Naive thymus-derived CD4-positive, alpha-beta T cell (primary cell): ENCODE results near the gene SOCS2. TPM values are rescaled to one million over a fixed set of nuclear protein-coding genes. Genes with fewer than 3 reads are reported as not detected.
A peak's percentile ranks its signal among the peaks of the same experiment; 100 is the strongest.
"Not testable (repeated sequence)": the region's sequence is repeated elsewhere in the genome, so short reads cannot be mapped to it uniquely, and the experiment has no call there.

ENCODE experiments used
- ATAC-seq: fragments of 150-1000 bp; cut with Tn5 transposase; 2 replicates; pipeline ENCODE4 v1.10.0; 2021; ENCODE audit warnings: mild to moderate bottlenecking, moderate library complexity
- CTCF ChIA-PET: fragments of 350-600 bp; sonication (Branson Sonifier 250); formaldehyde crosslinking; loops from one replicate; lab custom pipeline; 2021; ENCODE audit warnings: antibody characterized with exemption; lab: Charles Lee
- POLR2A ChIA-PET: fragments of 350-600 bp; sonication (Branson Sonifier 250); formaldehyde crosslinking; loops from one replicate; lab custom pipeline; 2021; ENCODE audit warnings: antibody characterized with exemption, inconsistent platforms; lab: Charles Lee
- DNase-seq, 9 donors: peaks; one replicate each; pipeline versions ENCODE4 v3.0.0 to v3.0.0-alpha.2; 2020 to 2022; ENCODE audit warnings: mixed read lengths in 1 of 9
- H3K27ac ChIP-seq: one replicate; pipeline ENCODE4 v1.7.0; 2013; ENCODE audit warnings: mild to moderate bottlenecking, low read depth, low read length, moderate library complexity
- H3K27me3 ChIP-seq, 2 donors: one replicate each; pipeline ENCODE4 v1.7.0; 2013; ENCODE audit warnings: low read length in 2 of 2, mild to moderate bottlenecking in 2 of 2, moderate library complexity in 2 of 2; ENCODE audit not compliant: control insufficient read depth in 2 of 2, insufficient read depth in 2 of 2
- H3K36me3 ChIP-seq, 3 experiments: 1 replicate in 2 of 3; 2 replicates in 1 of 3; pipeline ENCODE4 v1.7.0; 2013; ENCODE audit warnings: low read length in 3 of 3, mild to moderate bottlenecking in 3 of 3, moderate library complexity in 1 of 3; ENCODE audit not compliant: insufficient read depth in 3 of 3, control insufficient read depth in 2 of 3
- H3K4me1 ChIP-seq, 2 donors: one replicate each; pipeline ENCODE4 v1.7.0; 2013; ENCODE audit warnings: low read length in 2 of 2, mild to moderate bottlenecking in 2 of 2, moderate library complexity in 1 of 2; ENCODE audit not compliant: control insufficient read depth in 2 of 2, insufficient read depth in 2 of 2
- H3K4me3 ChIP-seq: 2 replicates; pipeline ENCODE4 v1.7.0; 2013; ENCODE audit warnings: mild to moderate bottlenecking, low read length
- H3K9me3 ChIP-seq, 3 experiments: 1 replicate in 2 of 3; 2 replicates in 1 of 3; pipeline ENCODE4 v1.7.0; 2013; ENCODE audit warnings: low read length in 3 of 3; ENCODE audit not compliant: control insufficient read depth in 2 of 3
- H3K27ac Mint-ChIP-seq, 9 donors: one replicate each; pipeline ENCODE4 v1.8.0; 2020 to 2022; ENCODE audit warnings: mixed read lengths in 9 of 9, mild to moderate bottlenecking in 8 of 9, moderate library complexity in 5 of 9, inconsistent platforms in 2 of 9
- H3K27me3 Mint-ChIP-seq, 5 donors: one replicate each; pipeline ENCODE4 v1.8.0; 2021 to 2022; ENCODE audit warnings: mixed read lengths in 5 of 5, mild to moderate bottlenecking in 1 of 5
- H3K36me3 Mint-ChIP-seq, 5 donors: one replicate each; pipeline ENCODE4 v1.8.0; 2020 to 2022; ENCODE audit warnings: mixed read lengths in 5 of 5, mild to moderate bottlenecking in 3 of 5, inconsistent platforms in 1 of 5
- H3K4me1 Mint-ChIP-seq, 7 donors: one replicate each; pipeline ENCODE4 v1.8.0; 2020 to 2022; ENCODE audit warnings: mixed read lengths in 7 of 7, mild to moderate bottlenecking in 3 of 7, inconsistent platforms in 1 of 7
- H3K4me3 Mint-ChIP-seq, 10 donors: one replicate each; pipeline ENCODE4 v1.8.0; 2020 to 2022; ENCODE audit warnings: mild to moderate bottlenecking in 10 of 10, mixed read lengths in 10 of 10, moderate library complexity in 6 of 10, inconsistent platforms in 2 of 10
- H3K9me3 Mint-ChIP-seq, 11 donors: one replicate each; pipeline ENCODE4 v1.8.0; 2020 to 2022; ENCODE audit warnings: mixed read lengths in 11 of 11, mild to moderate bottlenecking in 4 of 11, inconsistent platforms in 1 of 11, moderate library complexity in 1 of 11
- intact Hi-C, 2 donors: fragments of 100-400 bp; cut with micrococcal nuclease; formaldehyde crosslinking; loops; one replicate each; pipeline ENCODE4 v1.15.1; 2023
- polyA plus RNA-seq, 2 donors: library from polyadenylated mRNA; unstranded; fragments of 300-500 nt; fragmentation: Illumina TruSeq; gene quantifications; one replicate each; pipeline ENCODE4 v1.2.3, GENCODE V29; 2021
- total RNA-seq, 6 experiments: library from RNA in 5 of 6; stranded (reverse) in 5 of 6; gene quantifications; 1 replicate in 5 of 6; 2 replicates in 1 of 6; pipeline ENCODE4 v1.2.3 and lab custom pipeline; 2021 to 2026

Gene SOCS2
- total and polyA plus RNA-seq, 7 experiments from 2014 or later, result 2.5 to 46.7 (median 34.7) TPM

GRCh38 chr12:93547778-93548177 lies 24.7 kb upstream of the SOCS2 start:
- ChIA-PET POLR2A (interaction anchor here (0.6 kb wide), 1 partner anchor 9 kb away, joined by 4 read pairs; no protein-coding TSS in a partner anchor), CTCF (no interaction called here)
- no peak overlapping the region for H3K4me3 Mint-ChIP-seq
- ATAC-seq, result no peak
- Histone ChIP-seq H3K4me3 (no peak overlapping the region), H3K27ac (no peak overlapping the region), H3K27me3 (no peaks in the 10 kb centered on the region), H3K4me1 (no peaks in the 10 kb centered on the region), H3K36me3 (no peaks in the 10 kb centered on the region), H3K9me3 (no peaks in the 10 kb centered on the region)
- H3K36me3 Mint-ChIP-seq, result peaks cover 0 to 25% (median 15%) of the 10 kb centered on the region in 5 donors
- intact Hi-C loops, result no loop called here
- H3K9me3 Mint-ChIP-seq, result no peaks in the 10 kb centered on the region
- H3K27ac Mint-ChIP-seq, result peak overlapping the region in 1 of 9 donors; percentile 71
- H3K4me1 Mint-ChIP-seq, result peaks cover 0 to 20% (median under 1%) of the 10 kb centered on the region in 7 donors
- no peak for DNase-seq
- no peaks in the 10 kb centered on the region for H3K27me3 Mint-ChIP-seq

DNA sequence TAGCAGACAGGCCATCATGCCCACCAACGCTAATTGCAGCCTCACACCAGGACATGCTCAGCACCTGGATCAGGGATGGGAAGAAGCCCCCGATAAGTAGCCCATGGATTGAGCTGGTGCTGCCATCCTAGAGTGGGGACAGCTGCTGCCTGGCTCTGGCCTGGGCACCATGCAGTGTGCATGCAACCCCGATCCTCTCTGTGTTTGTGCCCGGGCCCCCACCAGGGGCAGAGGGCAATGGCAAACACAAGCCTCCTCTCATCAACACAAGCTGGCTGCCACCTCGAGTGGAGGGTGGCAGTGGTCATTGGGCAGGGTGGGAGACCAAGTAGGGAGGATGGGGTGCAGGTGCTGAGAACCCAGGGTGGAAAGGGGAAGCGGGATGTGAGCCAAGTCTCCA lies 23.3 kb upstream of the SOCS2 start:
- Mint-ChIP-seq H3K4me1 (peaks cover 0 to 8% (median 0%) of the 10 kb centered on the region in 7 donors), H3K4me3 (no peak overlapping the region), H3K36me3 (peaks cover 0 to 25% (median 14%) of the 10 kb centered on the region in 5 donors), H3K27me3 (no peaks in the 10 kb centered on the region), H3K27ac (no peak overlapping the region), H3K9me3 (no peaks in the 10 kb centered on the region)
- intact Hi-C loops, result no loop called here
- Histone ChIP-seq H3K9me3 (no peaks in the 10 kb centered on the region), H3K4me3 (no peak overlapping the region), H3K27me3 (no peaks in the 10 kb centered on the region), H3K4me1 (no peaks in the 10 kb centered on the region), H3K36me3 (no peaks in the 10 kb centered on the region), H3K27ac (no peak overlapping the region)
- no peak for ATAC-seq
- DNase-seq, result no peak
- ChIA-PET POLR2A (no interaction called here), CTCF (interaction anchor here (1.0 kb wide), 1 partner anchor 47 kb away, joined by 3 read pairs; no protein-coding TSS in a partner anchor)

GRCh38 chr12:93550748-93551611 lies 21.5 kb upstream of the SOCS2 start:
- peaks cover 0 to 3% (median 0%) of the 10 kb centered on the region in 5 donors for H3K27me3 Mint-ChIP-seq
- H3K27ac ChIP-seq, result no peak overlapping the region
- H3K36me3 Mint-ChIP-seq, result peaks cover 0 to 21% (median 10%) of the 10 kb centered on the region in 5 donors
- ChIA-PET POLR2A (no interaction called here), CTCF (no interaction called here)
- H3K9me3 Mint-ChIP-seq, result no peaks in the 10 kb centered on the region
- DNase-seq (no peak), ATAC-seq (no peak)
- no peak overlapping the region for H3K4me3 Mint-ChIP-seq
- H3K27ac Mint-ChIP-seq, result peak overlapping the region in 1 of 9 donors; percentile 49
- no peak overlapping the region for H3K4me3 ChIP-seq
- H3K4me1 Mint-ChIP-seq, result peaks cover 0 to 5% (median 0%) of the 10 kb centered on the region in 7 donors
- H3K4me1 ChIP-seq, result no peaks in the 10 kb centered on the region
- no peaks in the 10 kb centered on the region for H3K36me3 ChIP-seq
- no peaks in the 10 kb centered on the region for H3K9me3 ChIP-seq
- intact Hi-C loops, result no loop called here
- H3K27me3 ChIP-seq, result no peaks in the 10 kb centered on the region

- Mint-ChIP-seq H3K27me3 (peaks cover 0 to 3% (median 0%) of the 10 kb centered on the region in 5 donors), H3K27ac (no peak overlapping the region), H3K4me1 (peaks cover 0 to 5% (median 0%) of the 10 kb centered on the region in 7 donors), H3K4me3 (no peak overlapping the region), H3K9me3 (peaks cover 0 to 6% (median 0%) of the 10 kb centered on the region in 11 donors), H3K36me3 (peaks cover 0 to 29% (median 10%) of the 10 kb centered on the region in 5 donors)
- POLR2A ChIA-PET, result no interaction called here
- no peak overlapping the region for H3K4me3 ChIP-seq
- ATAC-seq, result no peak
- no peaks in the 10 kb centered on the region for H3K36me3 ChIP-seq
- H3K9me3 ChIP-seq, result no peaks in the 10 kb centered on the region
- CTCF ChIA-PET, result interaction anchor here (0.6 kb wide), 1 partner anchor 549 kb away, joined by 3 read pairs; no protein-coding TSS in a partner anchor
- no peak overlapping the region for H3K27ac ChIP-seq
- no peak for DNase-seq
- H3K27me3 ChIP-seq, result no peaks in the 10 kb centered on the region
- intact Hi-C loops, result no loop called here
- H3K4me1 ChIP-seq, result no peaks in the 10 kb centered on the region
Observed at GRCh38 chr12:93552427-93552826, 20.0 kb upstream of the SOCS2 start.

DNA sequence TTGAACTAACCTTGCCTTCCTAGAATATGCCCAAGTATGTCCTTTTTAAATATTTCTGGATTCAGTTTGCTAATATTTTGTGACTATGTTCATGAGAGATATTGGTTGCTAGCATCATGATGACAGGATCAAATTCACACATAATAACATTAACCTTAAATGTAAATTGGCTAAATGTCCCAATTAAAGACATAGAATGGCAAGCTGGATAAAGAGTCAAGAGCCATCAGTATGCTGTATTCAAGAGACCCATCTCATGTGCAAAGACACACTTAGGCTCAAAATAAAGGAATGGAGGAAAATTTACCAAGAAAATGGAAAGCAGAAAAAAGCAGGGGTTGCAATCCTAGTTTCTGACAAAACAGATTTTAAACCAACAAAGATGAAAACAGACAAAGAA lies 14.6 kb upstream of the SOCS2 start:
- H3K36me3 Mint-ChIP-seq, result peaks cover 14 to 66% (median 39%) of the 10 kb centered on the region in 5 donors
- H3K4me3 Mint-ChIP-seq, H3K9me3 ChIP-seq, DNase-seq, CTCF ChIA-PET, H3K27ac ChIP-seq, ATAC-seq, intact Hi-C loops, H3K4me1 ChIP-seq, H3K27me3 Mint-ChIP-seq, H3K27me3 ChIP-seq, H3K36me3 ChIP-seq, POLR2A ChIA-PET, H3K27ac Mint-ChIP-seq, H3K4me3 ChIP-seq: not testable (repeated sequence)
- H3K9me3 Mint-ChIP-seq, result peaks cover 6 to 28% (median 12%) of the 10 kb centered on the region in 11 donors
- peaks cover 0 to 14% (median 6%) of the 10 kb centered on the region in 7 donors for H3K4me1 Mint-ChIP-seq

- H3K4me1 ChIP-seq, H3K9me3 ChIP-seq, H3K27ac ChIP-seq, DNase-seq, ATAC-seq, H3K27me3 Mint-ChIP-seq, H3K27ac Mint-ChIP-seq, intact Hi-C loops, H3K4me3 Mint-ChIP-seq, H3K27me3 ChIP-seq, H3K4me3 ChIP-seq, H3K36me3 ChIP-seq: not testable (repeated sequence)
- ChIA-PET POLR2A (interaction anchor here (0.6 kb wide), 2 partner anchors 218 to 539 kb away, joined by 3 read pairs; no protein-coding TSS in a partner anchor), CTCF (interaction anchor here (2.0 kb wide), 1 partner anchor 543 kb away, joined by 6 read pairs; no protein-coding TSS in a partner anchor)
- H3K36me3 Mint-ChIP-seq, result peaks cover 14 to 60% (median 35%) of the 10 kb centered on the region in 5 donors
- peaks cover 6 to 28% (median 12%) of the 10 kb centered on the region in 11 donors for H3K9me3 Mint-ChIP-seq
- H3K4me1 Mint-ChIP-seq, result peaks cover 0 to 14% (median 6%) of the 10 kb centered on the region in 7 donors
Observed at GRCh38 chr12:93558685-93559084, 13.8 kb upstream of the SOCS2 start.
